Measurements from ENCODE around the gene BARHL2. TPM values are rescaled to one million over a fixed set of nuclear protein-coding genes. Genes with fewer than 3 reads are reported as not detected.

The BARHL2 gene
- total and polyA plus RNA-seq, 2 experiments from 2014 or later: not detected

DNA sequence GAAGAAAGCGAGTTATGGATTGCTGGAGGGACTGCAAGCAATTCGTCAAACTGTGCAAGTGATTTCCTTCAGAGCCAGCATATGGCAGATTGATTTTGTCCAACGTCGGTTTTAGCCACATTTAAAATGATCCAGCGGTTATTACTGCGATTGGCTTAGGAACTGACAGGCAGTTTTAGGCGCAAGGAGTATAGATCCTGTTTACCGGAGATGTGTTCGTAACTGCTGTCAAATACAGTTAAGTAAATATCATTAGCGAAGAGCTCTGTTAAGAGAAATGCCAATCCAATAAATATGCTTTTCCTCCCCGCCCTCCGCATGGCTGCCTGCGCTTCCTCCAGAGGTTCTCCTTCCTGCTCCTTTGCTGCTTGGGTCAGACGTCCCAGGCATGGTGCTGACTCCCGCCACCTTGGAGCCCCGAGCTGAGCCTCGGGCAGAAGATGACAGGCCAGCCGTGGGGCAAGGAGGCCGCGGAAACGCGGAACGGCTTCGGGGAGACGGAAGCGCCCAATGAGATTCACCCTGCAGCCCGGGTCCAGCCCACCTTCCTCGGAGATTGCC, 9.4 kb upstream of the BARHL2 start:
- Histone ChIP-seq H3K27ac (no peak overlapping the region), H3K27me3 (peaks cover 100% of the 10 kb centered on the region), H3K9me2 (replicated peaks; ENCODE audit: insufficient read depth) (no peaks in the 10 kb centered on the region), H3K79me2 (no peaks in the 10 kb centered on the region), H3K36me3 (replicated peaks; ENCODE audit: insufficient read depth, low read depth) (no peaks in the 10 kb centered on the region), H3K9me3 (ENCODE audit: low read depth) (no peaks in the 10 kb centered on the region), H4K20me1 (ENCODE audit: insufficient read depth, poor library complexity, severe bottlenecking) (no peaks in the 10 kb centered on the region), H2AFZ (peak overlapping the region; percentile 4), H3K4me3 (no peak overlapping the region), H3K4me2 (peak overlapping the region; percentile 69), H3K4me1 (ENCODE audit: insufficient read depth) (peaks cover 26% of the 10 kb centered on the region)
- DNase-seq (ENCODE audit: low spot score): no peak
- TF ChIP-seq EZH2 (IDR thresholded peaks at IDR 0.05; ENCODE audit: borderline replicate concordance): peak; percentile 95
- TF ChIP-seq, protein P1, sequence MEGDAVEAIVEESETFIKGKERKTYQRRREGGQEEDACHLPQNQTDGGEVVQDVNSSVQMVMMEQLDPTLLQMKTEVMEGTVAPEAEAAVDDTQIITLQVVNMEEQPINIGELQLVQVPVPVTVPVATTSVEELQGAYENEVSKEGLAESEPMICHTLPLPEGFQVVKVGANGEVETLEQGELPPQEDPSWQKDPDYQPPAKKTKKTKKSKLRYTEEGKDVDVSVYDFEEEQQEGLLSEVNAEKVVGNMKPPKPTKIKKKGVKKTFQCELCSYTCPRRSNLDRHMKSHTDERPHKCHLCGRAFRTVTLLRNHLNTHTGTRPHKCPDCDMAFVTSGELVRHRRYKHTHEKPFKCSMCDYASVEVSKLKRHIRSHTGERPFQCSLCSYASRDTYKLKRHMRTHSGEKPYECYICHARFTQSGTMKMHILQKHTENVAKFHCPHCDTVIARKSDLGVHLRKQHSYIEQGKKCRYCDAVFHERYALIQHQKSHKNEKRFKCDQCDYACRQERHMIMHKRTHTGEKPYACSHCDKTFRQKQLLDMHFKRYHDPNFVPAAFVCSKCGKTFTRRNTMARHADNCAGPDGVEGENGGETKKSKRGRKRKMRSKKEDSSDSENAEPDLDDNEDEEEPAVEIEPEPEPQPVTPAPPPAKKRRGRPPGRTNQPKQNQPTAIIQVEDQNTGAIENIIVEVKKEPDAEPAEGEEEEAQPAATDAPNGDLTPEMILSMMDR (IDR thresholded peaks at IDR 0.05; ENCODE audit: poor library complexity): no peak
- WGBS (ENCODE audit: low lambda C conversion rate, missing lambda C conversion rate): 2% methylated on average over 27 of the region's 28 CpGs

DNA sequence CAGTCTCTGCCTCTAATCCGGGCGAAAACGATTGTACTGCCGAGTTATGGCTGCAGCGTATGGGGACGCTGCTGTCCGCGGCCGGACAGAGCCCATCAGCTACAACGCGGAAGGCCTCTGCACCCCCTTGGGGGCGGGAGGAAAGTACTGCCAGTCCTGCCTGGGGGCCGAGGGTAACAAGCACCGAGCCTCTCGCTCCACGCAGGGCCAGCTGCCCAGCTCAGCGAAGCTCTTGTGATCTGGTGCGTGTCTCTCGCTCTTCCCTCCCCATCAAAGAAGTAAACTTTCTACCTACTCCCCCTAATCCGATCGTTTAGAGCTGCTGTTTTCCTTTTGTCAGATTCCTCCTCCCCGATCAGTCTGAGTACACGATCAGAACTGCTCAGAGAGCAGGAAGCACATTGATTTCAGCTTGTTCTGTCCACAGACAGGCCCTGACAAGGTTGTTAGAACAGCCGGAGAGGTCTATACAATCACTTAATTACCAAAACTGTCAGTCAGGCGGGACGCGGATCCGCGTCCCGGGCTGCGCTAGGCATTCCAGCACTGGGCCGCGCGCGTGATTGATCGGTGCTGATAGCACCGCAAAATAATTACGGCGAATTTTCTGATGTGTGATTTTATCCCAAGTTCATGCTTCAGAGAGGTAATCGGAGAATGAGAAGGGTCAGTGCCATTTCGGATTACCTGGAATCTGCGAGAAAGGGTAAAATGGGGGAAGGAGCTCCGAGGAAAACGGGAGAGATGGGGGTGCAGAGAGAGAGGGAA, 8.7 kb upstream of the BARHL2 start:
- H4K20me1 ChIP-seq (ENCODE audit: insufficient read depth, poor library complexity, severe bottlenecking): no peaks in the 10 kb centered on the region
- no peaks in the 10 kb centered on the region for H3K9me3 ChIP-seq (ENCODE audit: low read depth)
- no peaks in the 10 kb centered on the region for H3K79me2 ChIP-seq
- H3K4me3 ChIP-seq: no peak overlapping the region
- WGBS (ENCODE audit: low lambda C conversion rate, missing lambda C conversion rate): 2% methylated on average over 44 of the region's 44 CpGs
- no peaks in the 10 kb centered on the region for H3K36me3 ChIP-seq (replicated peaks; ENCODE audit: insufficient read depth, low read depth)
- no peak overlapping the region for H2AFZ ChIP-seq
- TF ChIP-seq, protein P1 (IDR thresholded peaks at IDR 0.05; ENCODE audit: poor library complexity): no peak
- TF ChIP-seq EZH2phosphoT487 (IDR thresholded peaks at IDR 0.05; ENCODE audit: low read depth, severe bottlenecking, unreplicated experiment) (peak; percentile 64), EZH2 (IDR thresholded peaks at IDR 0.05; ENCODE audit: borderline replicate concordance) (peak; percentile 66)
- H3K4me1 ChIP-seq (ENCODE audit: insufficient read depth): peaks cover 26% of the 10 kb centered on the region
- DNase-seq (ENCODE audit: low spot score): no peak
- no peaks in the 10 kb centered on the region for H3K9me2 ChIP-seq (replicated peaks; ENCODE audit: insufficient read depth)
- H3K4me2 ChIP-seq: peak overlapping the region; percentile 69
- H3K27me3 ChIP-seq: peaks cover 100% of the 10 kb centered on the region
- no peak overlapping the region for H3K27ac ChIP-seq

DNA sequence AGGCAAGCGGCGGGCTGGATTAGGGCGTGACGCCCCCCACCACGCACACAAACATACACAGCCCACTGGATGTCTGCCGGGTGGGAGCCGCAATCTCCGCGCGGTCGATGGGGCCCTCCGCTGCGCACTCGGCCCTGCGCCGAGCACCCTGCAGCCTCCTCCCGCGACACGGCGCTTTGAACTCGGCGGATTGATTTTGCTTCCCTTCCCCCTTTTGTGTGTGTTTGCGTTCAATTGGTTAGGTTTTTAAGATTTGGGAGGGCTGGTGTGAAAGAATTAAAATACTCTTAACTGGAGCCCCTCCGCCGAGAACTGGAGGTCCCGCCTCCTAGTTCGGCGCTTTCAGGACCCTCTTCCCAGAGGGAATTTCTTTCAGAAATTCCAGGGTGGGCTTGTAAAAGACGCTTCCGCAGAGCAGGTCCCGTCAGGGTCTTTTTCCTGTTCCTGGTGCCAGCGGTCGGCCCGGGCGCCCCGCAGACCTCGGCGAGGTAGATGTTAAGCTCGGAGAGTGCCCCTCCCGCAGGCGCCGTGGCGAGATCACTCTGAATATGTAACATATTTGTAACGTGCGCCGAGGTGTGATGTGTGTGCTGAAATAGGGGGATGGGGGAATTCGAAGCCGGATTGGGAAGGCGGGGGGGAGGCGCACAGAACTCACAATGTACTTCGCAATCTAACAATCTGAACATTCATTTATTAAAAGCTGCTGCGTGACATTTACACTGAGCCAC, 8.0 kb upstream of the BARHL2 start:
- WGBS (ENCODE audit: low lambda C conversion rate, missing lambda C conversion rate): 2% methylated on average over 52 of the region's 52 CpGs
- peaks cover 21% of the 10 kb centered on the region for H3K4me1 ChIP-seq (ENCODE audit: insufficient read depth)
- no peaks in the 10 kb centered on the region for H3K36me3 ChIP-seq (replicated peaks; ENCODE audit: insufficient read depth, low read depth)
- peaks cover 100% of the 10 kb centered on the region for H3K27me3 ChIP-seq
- no peak overlapping the region for H3K27ac ChIP-seq
- no peak for DNase-seq (ENCODE audit: low spot score)
- no peaks in the 10 kb centered on the region for H4K20me1 ChIP-seq (ENCODE audit: insufficient read depth, poor library complexity, severe bottlenecking)
- peak overlapping the region; percentile 69 for H3K4me2 ChIP-seq
- H3K9me3 ChIP-seq (ENCODE audit: low read depth): no peaks in the 10 kb centered on the region
- H3K9me2 ChIP-seq (replicated peaks; ENCODE audit: insufficient read depth): no peaks in the 10 kb centered on the region
- peak overlapping the region; percentile 24 for H2AFZ ChIP-seq
- H3K4me3 ChIP-seq: no peak overlapping the region
- no peaks in the 10 kb centered on the region for H3K79me2 ChIP-seq
- TF ChIP-seq, protein P1 (IDR thresholded peaks at IDR 0.05; ENCODE audit: poor library complexity): no peak
- TF ChIP-seq EZH2phosphoT487 (IDR thresholded peaks at IDR 0.05; ENCODE audit: low read depth, severe bottlenecking, unreplicated experiment) (peak; percentile 29), EZH2 (IDR thresholded peaks at IDR 0.05; ENCODE audit: borderline replicate concordance) (peak; percentile 93)

All from hepatocyte (in vitro differentiated cells).